Limb (tissue), 2 donors: ENCODE results near the gene SLC22A14.
"Not testable (repeated sequence)": the region's sequence is repeated elsewhere in the genome, so short reads cannot be mapped to it uniquely, and the experiment has no call there.

Experiments used
- DNase-seq, 2 donors: peaks; one replicate each; pipeline ENCODE4 v3.0.0-alpha.2; 2016; ENCODE audit errors: extremely low spot score in 2 of 2

SLC22A14 gene, protein sequence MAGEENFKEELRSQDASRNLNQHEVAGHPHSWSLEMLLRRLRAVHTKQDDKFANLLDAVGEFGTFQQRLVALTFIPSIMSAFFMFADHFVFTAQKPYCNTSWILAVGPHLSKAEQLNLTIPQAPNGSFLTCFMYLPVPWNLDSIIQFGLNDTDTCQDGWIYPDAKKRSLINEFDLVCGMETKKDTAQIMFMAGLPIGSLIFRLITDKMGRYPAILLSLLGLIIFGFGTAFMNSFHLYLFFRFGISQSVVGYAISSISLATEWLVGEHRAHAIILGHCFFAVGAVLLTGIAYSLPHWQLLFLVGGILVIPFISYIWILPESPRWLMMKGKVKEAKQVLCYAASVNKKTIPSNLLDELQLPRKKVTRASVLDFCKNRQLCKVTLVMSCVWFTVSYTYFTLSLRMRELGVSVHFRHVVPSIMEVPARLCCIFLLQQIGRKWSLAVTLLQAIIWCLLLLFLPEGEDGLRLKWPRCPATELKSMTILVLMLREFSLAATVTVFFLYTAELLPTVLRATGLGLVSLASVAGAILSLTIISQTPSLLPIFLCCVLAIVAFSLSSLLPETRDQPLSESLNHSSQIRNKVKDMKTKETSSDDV

DNA sequence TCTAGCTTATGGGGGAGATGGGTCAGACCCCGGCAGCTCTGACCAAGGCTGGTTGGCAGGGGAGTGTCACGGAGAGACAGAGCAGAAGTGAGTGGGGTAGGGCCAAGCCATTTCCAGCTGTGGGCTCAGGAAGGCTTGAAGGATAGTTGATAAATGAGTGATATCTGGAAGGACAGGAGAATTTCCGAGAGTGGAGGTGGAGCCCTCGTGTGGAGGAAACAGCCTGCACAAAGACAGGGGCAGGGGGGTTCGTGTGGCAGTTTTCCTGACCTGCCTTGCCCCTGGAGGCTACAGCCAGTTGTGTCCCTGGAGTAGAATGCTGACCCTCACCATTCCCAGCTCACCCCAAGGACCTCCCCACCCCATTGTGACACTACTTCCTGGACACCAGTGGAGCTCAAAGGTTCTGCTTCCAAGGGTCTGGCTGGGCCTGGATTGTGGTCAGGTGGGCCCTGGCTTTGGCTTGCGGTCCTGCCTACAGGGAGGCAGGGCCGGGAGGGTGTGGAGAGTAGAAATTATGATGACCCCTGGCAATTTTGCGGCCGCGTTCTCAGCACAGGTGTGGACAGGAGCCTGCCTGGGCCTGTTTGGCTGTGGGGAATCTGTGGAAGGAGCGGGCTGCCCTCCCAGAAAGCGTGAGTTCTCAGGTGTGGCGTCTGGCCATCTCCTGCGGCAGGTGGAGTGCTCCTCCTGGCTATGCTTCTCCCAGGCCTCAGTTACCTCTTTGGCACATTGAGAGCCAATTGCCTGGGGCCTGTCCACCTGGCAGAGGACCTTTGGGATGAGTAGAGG lies at the start of gene SLC22A14:
Gene SLC22A14 (plus strand): TSS at position 400 of the 792 bp plus-strand sequence. CDS start 23,733 bp downstream, outside the sequence.
- DNase-seq, result no peak

GRCh38 chr3:38232701-38233100 lies 49.4 kb upstream of the SLC22A14 start:
- DNase-seq, result no peak

- no peak for DNase-seq
Observed at GRCh38 chr3:38235466-38235865, 46.6 kb upstream of the SLC22A14 start.

DNA sequence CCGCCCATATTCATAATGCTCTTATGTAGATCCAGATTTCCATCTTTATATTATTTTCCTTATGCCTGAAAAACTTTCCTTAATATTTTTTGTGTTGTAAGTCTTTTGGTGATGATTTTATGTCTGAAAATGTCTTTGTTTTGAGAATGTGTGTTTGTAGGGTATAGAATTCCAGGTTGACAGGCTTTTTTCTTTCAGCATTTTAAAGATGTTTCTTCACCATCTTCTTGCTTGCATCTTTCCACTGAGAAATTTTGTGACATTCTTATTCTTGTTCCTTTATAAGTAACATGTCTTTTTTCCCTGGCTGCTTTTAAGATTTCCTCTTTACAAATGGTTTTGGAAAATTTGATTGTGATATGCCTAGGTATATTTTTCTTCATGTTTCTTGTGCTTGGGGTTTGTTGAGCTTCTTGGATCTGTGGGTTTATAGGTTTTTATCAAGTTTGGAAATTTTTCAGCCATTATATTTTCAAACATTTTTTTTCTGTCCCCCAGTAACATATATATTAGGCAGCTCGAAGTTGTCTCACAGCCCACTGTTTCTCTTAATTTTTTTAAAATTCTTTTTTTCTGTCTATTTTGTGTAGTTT lies 43.6 kb upstream of the SLC22A14 start:
- no peak for DNase-seq

DNA sequence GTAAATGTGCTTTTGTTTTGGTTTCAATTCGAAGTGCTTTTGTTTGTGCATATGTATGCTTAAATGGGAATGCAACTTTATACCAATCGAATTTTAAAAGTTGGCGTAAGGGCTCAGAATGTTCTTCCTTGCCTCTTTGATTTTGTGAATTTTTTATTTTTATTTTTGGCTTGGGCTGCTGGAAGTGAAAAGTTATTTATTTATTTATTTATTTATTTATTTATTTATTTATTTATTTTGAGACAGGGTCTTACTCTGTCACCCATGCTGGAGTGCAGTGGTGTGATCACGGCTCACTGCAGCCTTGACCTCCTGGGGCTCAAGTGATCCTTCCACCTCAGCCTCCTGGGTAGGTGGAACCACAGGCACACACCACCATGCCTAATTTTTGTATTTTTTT lies 39.3 kb upstream of the SLC22A14 start:
- not testable (repeated sequence) for DNase-seq

GRCh38 chr3:38245930-38246329 lies 36.2 kb upstream of the SLC22A14 start:
- no peak for DNase-seq

DNA sequence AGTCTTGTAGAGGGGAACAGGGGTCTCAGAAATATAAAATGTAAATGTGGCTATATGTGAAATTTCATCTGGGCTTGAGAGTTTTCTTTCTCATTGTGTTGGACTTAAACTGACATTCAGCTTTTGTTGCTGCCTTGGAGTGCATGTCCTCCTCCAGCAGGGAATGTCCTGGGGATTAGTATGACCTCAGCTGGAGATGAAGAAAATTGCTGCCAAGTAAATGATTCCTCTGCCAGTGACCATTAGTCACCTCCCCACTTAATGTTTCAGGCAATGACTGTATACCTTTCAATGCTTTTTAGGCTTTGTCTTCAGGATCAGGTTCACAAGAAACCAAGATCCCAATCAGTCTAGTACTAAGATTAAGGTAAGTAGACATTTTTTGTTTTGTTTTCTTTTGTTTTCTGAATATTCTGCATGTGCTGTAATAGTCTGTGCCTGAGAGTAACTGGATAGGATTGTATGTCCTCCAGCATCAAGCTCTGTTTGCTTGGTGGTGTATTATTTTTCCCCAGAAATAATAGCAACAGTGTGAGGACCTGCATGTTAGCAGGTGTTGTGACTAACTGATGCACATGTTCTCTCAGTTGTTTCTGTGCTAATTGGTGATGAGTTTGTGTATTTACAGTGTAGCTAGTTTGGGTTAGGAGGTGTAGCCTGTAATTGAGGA lies 34.6 kb upstream of the SLC22A14 start:
- DNase-seq, result peak in 1 of 2 donors; percentile 40

- DNase-seq, result no peak
Observed at GRCh38 chr3:38250198-38250597, 31.9 kb upstream of the SLC22A14 start.

DNA sequence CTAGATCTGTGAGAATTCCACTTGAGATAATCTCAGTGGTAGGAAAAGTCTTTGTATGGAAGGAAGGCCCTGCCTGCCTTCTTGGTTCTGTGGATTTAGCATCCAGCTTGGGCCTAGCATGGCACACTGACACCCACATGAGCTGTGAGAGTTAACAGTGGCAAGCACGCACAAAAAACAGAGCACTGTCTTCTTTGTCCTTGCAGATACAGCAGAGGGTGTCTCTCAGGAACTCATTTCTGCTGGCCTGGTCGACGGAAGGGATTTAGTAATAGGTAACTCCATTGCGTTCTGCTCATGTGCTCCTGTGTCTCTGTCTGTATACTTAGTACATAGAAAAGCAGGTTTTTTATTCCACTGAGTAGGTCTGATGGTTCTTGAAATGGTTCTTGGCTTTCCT lies 30.9 kb upstream of the SLC22A14 start:
- no peak for DNase-seq

- DNase-seq, result no peak
Observed at GRCh38 chr3:38253704-38254103, 28.4 kb upstream of the SLC22A14 start.

DNA sequence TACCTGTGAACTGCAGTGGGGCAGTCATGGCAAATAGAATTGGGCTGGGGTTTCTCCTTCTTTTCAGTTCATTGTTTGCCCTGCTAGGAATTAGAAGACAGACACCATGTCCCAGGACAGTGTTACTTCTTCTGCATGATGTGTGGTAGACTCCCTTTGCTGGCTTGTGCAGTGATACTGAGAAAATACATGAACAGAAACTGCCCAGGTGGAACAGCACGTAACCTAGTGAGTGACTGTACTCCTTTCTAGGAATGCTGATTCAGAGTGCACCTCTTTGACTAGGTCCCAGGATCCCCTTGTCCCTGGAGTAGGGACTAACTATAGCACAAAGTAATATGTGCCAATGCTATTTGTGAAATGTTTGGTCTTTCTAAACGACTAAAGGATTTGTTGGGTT lies 27.2 kb upstream of the SLC22A14 start:
- no peak for DNase-seq

DNA sequence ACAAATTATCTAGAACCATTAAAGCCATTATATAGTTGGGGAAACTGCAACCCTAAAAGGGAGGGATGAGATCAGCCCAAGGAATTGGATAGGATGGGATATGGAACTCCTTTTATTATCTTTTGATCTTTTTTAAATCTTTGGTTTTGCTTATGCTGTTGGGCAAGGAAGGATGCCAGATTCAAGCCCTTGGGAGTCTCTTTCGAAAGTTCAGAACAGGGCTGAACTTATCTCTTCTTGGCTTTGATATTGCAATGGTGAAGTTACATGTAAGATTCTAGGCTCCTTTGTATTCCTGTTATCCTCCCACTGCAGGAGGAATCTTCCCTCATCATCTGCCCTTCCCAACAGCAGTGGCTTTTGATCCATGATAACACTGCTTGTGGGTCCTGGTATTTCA lies 26.5 kb upstream of the SLC22A14 start:
- DNase-seq, result no peak

DNA sequence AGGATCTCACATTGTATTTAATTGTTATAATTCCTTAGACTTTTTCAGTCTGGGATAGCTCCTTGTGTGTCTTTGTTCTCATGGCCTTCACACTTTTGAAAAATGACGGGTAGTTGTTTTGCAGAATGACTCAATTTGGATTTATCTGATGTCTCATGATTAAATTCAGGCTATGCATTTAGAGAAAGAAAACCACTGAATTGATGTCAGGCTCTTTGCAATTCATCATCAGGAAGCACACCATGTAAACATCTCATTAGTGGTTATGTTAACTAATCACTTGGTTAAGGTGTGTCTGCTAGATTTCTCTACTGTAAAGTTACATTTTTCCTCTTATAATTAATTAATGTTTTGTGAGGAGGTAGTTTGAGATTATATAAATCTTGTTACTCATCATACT lies 24.5 kb upstream of the SLC22A14 start:
- DNase-seq, result no peak

- DNase-seq, result no peak
Observed at GRCh38 chr3:38260474-38260873, 21.6 kb upstream of the SLC22A14 start.

GRCh38 chr3:38264353-38264771 lies 17.7 kb upstream of the SLC22A14 start:
- DNase-seq, result no peak

- no peak for DNase-seq
Observed at GRCh38 chr3:38264779-38265178, 17.3 kb upstream of the SLC22A14 start.

- no peak for DNase-seq
Observed at GRCh38 chr3:38265604-38266307, 16.3 kb upstream of the SLC22A14 start, which contains the start of gene SLC22A13. Gene SLC22A13, plus strand, starts transcription at chr3:38265812. Its CDS starts 49 bp downstream, at chr3:38265861.

DNA sequence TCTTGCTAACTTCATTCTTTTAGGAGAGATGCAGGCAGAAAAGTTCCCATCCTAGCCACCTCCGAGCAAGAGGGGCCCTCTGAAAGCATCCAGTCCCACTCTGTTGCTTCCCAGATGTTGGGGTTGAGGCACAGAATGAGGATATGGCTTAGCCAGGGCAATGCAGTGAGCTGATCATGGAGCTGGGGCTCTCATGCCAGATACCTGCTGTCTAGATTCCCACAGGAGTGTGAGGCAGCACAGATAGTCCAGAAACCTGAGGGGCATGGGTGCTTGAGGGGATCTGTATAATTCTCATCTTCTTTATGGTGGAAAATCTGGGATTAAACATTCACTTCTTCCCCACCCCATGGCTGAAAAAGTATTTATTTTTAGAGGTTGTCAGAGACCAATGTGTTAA lies 15.3 kb upstream of the SLC22A14 start:
- DNase-seq, result no peak

- DNase-seq, result no peak
Observed at GRCh38 chr3:38267662-38268061, 14.4 kb upstream of the SLC22A14 start.

- no peak for DNase-seq
Observed at GRCh38 chr3:38268087-38268486, 14.0 kb upstream of the SLC22A14 start.

- no peak for DNase-seq
Observed at GRCh38 chr3:38268522-38268921, 13.6 kb upstream of the SLC22A14 start.
